ENCODE measurements around the gene TSPAN2.

GRCh38 chr1:115040501-115040900, 48.8 kb downstream of the TSPAN2 start:
- TF ChIP-seq CTCF (IDR thresholded peaks at IDR 0.05) (no peak), EP300 (IDR thresholded peaks at IDR 0.05) (no peak), POLR2AphosphoS5 (IDR thresholded peaks at IDR 0.05) (no peak), POLR2A (IDR thresholded peaks at IDR 0.05) (no peak)
